Heart left ventricle (tissue), 16 donors: ENCODE results near the gene KCNG2. TPM values are rescaled to one million over a fixed set of nuclear protein-coding genes. Genes with fewer than 3 reads are reported as not detected.
A peak's percentile ranks its signal among the peaks of the same experiment; 100 is the strongest.

ENCODE experiments used
- ATAC-seq, 4 donors: fragments of 200-7000 bp; cut with Tn5 transposase; one replicate each; pipeline ENCODE4 v1.9.1; 2020 to 2022; ENCODE audit warnings: moderate library complexity in 4 of 4, mild to moderate bottlenecking in 3 of 4, moderate number of reproducible peaks in 1 of 4
- DNase-seq, 5 donors: peaks; one replicate each; pipeline ENCODE4 v3.0.0-alpha.2; 2020
- H3K27ac ChIP-seq, 12 donors: fragments of 200-600 bp; sonication (generic) in 4 of 12; one replicate each; pipeline versions ENCODE4 v1.5.0 to v1.8.0; 2016 to 2022; ENCODE audit warnings: mild to moderate bottlenecking in 2 of 12
- H3K27me3 ChIP-seq, 9 donors: fragments of 200-600 bp; sonication (generic) in 2 of 9; one replicate each; pipeline versions ENCODE4 v1.5.1 to v1.8.0; 2016 to 2022; ENCODE audit warnings: mild to moderate bottlenecking in 3 of 9
- H3K36me3 ChIP-seq, 9 donors: fragments of 200-600 bp; sonication (generic) in 2 of 9; one replicate each; pipeline versions ENCODE4 v1.5.0 to v1.8.0; 2018 to 2022; ENCODE audit warnings: mild to moderate bottlenecking in 2 of 9
- H3K4me1 ChIP-seq, 12 donors: fragments of 200-600 bp; sonication (generic) in 4 of 12; one replicate each; pipeline versions ENCODE4 v1.5.0 to v1.8.0; 2016 to 2022; ENCODE audit warnings: mild to moderate bottlenecking in 3 of 12
- H3K4me3 ChIP-seq, 12 donors: fragments of 200-600 bp; sonication (generic) in 4 of 12; one replicate each; pipeline versions ENCODE4 v1.5.0 to v1.8.0; 2017 to 2022; ENCODE audit warnings: mild to moderate bottlenecking in 9 of 12, moderate library complexity in 4 of 12
- H3K9me3 ChIP-seq, 12 donors: fragments of 200-600 bp; sonication (generic) in 4 of 12; one replicate each; pipeline versions ENCODE4 v1.5.0 to v1.8.0; 2016 to 2022; ENCODE audit warnings: mild to moderate bottlenecking in 1 of 12
- CTCF ChIP-seq, 12 donors: fragments of 200-600 bp; sonication (generic) in 4 of 12; IDR thresholded peaks; one replicate each; pipeline versions ENCODE4 v1.5.0 to v1.8.0; 2018 to 2022; ENCODE audit warnings: antibody characterized with exemption in 12 of 12, mild to moderate bottlenecking in 5 of 12
- POLR2A ChIP-seq, 2 donors: fragments of 450-650 bp; IDR thresholded peaks; one replicate each; pipeline ENCODE4 v1.6.1; 2017; ENCODE audit warnings: antibody characterized with exemption in 2 of 2, mild to moderate bottlenecking in 2 of 2, moderate library complexity in 2 of 2
- WGBS, 4 donors: extraction: QIAGEN DNeasy Blood & Tissue Kit in 2 of 4; methylation state at CpG; one replicate each; pipeline versions ENCODE4 v1.1.5 to v1.1.7; 2013 to 2018; 5-methylcytosine and 5-hydroxymethylcytosine counted together
- intact Hi-C, 10 donors: fragments of 100-400 bp; cut with DNase I; formaldehyde crosslinking; loops; one replicate each; pipeline versions ENCODE4 v1.11.1 to v1.14.2; 2022
- polyA plus RNA-seq, 2 donors: library from polyadenylated mRNA; stranded (reverse); fragments of 200-250 nt; gene quantifications; one replicate each; pipeline ENCODE4 v1.2.3, GENCODE V29; 2013
- total RNA-seq, 9 donors: library from RNA; depleted of rRNA in 2 of 9; stranded (reverse); fragments of >200 nt in 2 of 9; fragmentation: NEBNext Ultra II Directional in 3 of 9; extraction: Animal tissue kit (Norgen Biotek cat#: 25700) in 3 of 9; gene quantifications; one replicate each; pipeline versions ENCODE4 v1.1.0 to v1.2.4, GENCODE V29; 2016 to 2023
- donor health status: ischemic (EF 13 %, LVEDD 7.1; RV severe dilation, severe dysfunction).
- donor health status: healthy with polysubstance abuse.
- donor health status: DM: no; HTN: yes; CAD: no.
- donor health status: DM: no; HTN: no; CAD: no.
- donor health status: ischemic (EF 25% LVEDD 6.9; RV normal size, moderate dysfunction).
- donor health status: ischemic (EF 25% LVEDD 5.7; RV mildly dilated, moderate dysfunction).
- donor health status: healthy.
- donor health status: DM: yes; HTN: yes; CAD: no.
- donor health status: ischemic (EF 35%, LVEDD 5.7; RV mildly dilated, moderate dysfunction).
- donor health status: nonischemic (EF 11% LVEDD 7.7; RV severe dilation, severe dysfunction).
- donor health status: DM: yes; HTN: yes; CAD: no.
- donor health status: PGD.
- donor health status: ischemic (EF 29% LVEDD 5.4; RV normal size, mild dysfunction).
- donor health status: nonischemic (EF 23%, LVEDD 6.1; RV moderate dilation, normal function).

The KCNG2 gene
- total and polyA plus RNA-seq, 11 donors = 0.07 to 1.5 (median 0.18) TPM; not detected in 8

DNA sequence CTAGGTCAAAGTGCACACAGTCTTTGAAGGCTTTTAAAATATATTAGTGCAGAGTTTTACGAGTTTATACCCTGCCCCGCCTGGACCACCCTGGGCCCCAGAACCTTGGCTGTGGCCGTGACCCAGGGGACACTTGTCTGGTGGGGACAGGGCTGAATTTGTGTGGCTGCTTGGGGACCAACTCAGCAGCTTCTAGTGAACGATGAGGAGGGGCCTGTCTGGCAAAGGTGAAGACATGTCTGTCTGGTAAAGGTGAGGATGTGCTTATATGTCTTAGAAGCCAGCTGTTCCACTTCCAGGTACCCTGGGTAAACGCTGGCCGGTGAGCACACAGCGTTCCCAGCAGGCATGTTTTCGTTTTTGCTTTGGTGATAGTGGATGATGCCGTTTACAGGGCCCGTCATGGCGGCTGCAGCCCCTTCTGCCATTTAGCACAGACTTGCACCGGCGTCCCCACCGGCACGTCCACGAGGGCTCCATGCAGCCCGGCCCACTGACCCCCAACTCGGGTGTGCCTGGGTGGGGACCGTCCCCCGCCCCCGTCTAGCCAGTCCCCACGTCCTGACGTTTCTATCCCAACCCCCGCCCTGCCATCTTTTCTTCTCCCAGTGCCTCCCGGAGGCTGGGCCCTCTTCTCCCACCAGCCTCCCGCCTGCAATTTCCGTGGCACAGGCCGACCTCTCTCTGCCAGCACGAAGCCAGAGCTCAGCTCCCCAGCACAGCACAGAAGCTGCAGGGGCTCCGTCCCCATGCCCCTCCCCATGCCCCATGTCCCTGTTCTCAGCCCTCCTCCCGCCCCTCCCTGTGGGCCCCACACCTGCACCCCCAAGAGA lies 85.9 kb downstream of the KCNG2 start:
- TF ChIP-seq POLR2A (IDR thresholded peaks at IDR 0.05) = no peak
- TF ChIP-seq CTCF (IDR thresholded peaks at IDR 0.05) = no peak
- peak in 1 of 5 donors; percentile 10 for DNase-seq
- no peak for ATAC-seq
- WGBS, 4 donors = 88 to 92% (median 90%) methylated on average over 31 of the region's 31 CpGs
- Histone ChIP-seq H3K4me3 (no peak overlapping the region), H3K27me3 (no peaks in the 10 kb centered on the region), H3K27ac (no peak overlapping the region), H3K4me1 (no peaks in the 10 kb centered on the region), H3K9me3 (peaks cover 0 to 11% (median 0%) of the 10 kb centered on the region in 12 donors), H3K36me3 (no peaks in the 10 kb centered on the region)
- intact Hi-C loops = loop anchor here in 1 of 10 donors (10.0 kb wide), 1 partner anchor 61 kb away; no protein-coding TSS in a partner anchor

DNA sequence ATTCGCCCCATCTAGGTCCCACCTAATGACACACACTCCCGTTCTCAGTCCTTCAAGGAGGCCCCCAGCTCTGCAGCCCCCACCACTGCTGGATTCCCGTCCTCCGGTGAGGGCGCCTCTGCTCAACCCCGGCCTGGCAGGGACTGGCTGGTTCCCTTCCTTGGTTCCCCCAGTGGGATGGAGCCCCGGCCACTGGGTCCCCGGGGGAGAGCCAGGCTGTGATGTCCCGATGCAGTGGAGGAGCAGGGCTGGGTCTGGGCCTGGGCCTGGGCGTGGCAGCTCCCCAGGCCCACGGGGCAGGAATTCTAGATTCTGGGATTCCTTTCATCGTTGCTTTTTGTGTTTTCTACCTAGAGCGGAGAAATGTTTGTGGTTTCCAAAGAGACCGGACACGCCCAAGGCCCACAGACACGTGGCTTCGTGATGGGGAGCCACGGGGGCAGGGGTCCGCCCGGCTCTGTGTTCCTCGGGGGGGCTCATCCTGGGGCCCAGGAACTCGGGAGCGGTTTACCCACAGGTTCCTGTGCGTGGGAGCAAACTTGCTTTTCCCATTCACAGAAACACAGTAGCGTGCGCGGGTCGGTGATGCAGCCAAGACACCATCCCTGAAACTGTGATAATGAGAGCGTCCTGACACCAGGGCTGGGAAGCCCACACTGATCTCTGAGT lies 86.7 kb downstream of the KCNG2 start:
- peaks cover 0 to 18% (median 2%) of the 10 kb centered on the region in 12 donors for H3K9me3 ChIP-seq
- H3K27ac ChIP-seq = no peak overlapping the region
- no peak for ATAC-seq
- no peaks in the 10 kb centered on the region for H3K4me1 ChIP-seq
- H3K27me3 ChIP-seq = no peaks in the 10 kb centered on the region
- no peaks in the 10 kb centered on the region for H3K36me3 ChIP-seq
- intact Hi-C loops = loop anchor here in 1 of 10 donors (10.0 kb wide), 1 partner anchor 60 kb away; no protein-coding TSS in a partner anchor
- WGBS, 4 donors = 83 to 89% (median 86%) methylated on average over 23 to 29 of the region's 29 CpGs
- TF ChIP-seq CTCF (IDR thresholded peaks at IDR 0.05) (no peak), POLR2A (IDR thresholded peaks at IDR 0.05) (no peak)
- H3K4me3 ChIP-seq = no peak overlapping the region
- peak in 1 of 5 donors; percentile 15 for DNase-seq

DNA sequence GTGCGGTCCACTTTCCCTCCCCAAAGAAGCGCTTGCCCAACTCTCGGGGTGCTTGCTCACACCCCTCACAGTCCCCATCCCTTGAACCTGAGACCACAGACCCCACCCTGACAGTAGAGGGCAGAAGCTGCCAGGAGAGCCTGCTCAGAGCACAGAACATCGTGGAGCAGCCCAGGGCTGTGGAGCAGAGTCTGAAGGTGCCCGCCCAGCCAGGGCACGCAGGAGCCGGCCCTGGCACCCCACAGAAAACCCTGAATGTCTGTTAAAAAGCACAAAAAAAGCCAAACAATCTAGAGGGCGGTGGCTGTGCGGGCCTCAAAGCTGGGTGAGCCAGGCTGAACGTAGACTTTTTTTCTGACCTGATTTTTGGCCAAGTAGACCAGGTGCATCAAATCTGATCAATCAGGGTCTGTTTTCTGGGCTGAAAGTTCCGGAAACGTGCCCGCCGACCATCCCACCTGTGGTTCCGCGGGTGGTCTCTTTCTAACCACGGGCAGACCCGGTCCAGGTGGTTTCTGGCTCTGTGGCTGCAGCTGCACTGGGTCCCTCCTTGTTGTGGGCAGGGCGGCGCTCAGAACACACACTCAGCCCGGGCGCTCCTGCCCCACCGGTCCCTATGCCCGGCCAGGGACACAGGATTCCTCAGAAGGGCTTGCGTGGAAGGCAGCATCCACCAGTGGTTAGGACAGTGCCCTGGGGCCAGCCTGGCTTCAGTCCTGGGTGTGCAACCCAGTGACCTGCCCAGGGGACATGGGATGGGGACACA lies 87.4 kb downstream of the KCNG2 start:
- no peaks in the 10 kb centered on the region for H3K4me1 ChIP-seq
- H3K27ac ChIP-seq = no peak overlapping the region
- H3K4me3 ChIP-seq = no peak overlapping the region
- H3K27me3 ChIP-seq = no peaks in the 10 kb centered on the region
- peaks cover 0 to 24% (median 6%) of the 10 kb centered on the region in 12 donors for H3K9me3 ChIP-seq
- DNase-seq = peak in 1 of 5 donors; percentile 23
- TF ChIP-seq POLR2A (IDR thresholded peaks at IDR 0.05) (no peak), CTCF (IDR thresholded peaks at IDR 0.05) (no peak)
- no peaks in the 10 kb centered on the region for H3K36me3 ChIP-seq
- intact Hi-C loops = loop anchor here in 1 of 10 donors (10.0 kb wide), 1 partner anchor 60 kb away; no protein-coding TSS in a partner anchor
- ATAC-seq = no peak
- 88 to 93% (median 91%) methylated on average over 25 of the region's 25 CpGs for WGBS, 4 donors
